ENCODE results near the gene ARHGEF37.

DNA sequence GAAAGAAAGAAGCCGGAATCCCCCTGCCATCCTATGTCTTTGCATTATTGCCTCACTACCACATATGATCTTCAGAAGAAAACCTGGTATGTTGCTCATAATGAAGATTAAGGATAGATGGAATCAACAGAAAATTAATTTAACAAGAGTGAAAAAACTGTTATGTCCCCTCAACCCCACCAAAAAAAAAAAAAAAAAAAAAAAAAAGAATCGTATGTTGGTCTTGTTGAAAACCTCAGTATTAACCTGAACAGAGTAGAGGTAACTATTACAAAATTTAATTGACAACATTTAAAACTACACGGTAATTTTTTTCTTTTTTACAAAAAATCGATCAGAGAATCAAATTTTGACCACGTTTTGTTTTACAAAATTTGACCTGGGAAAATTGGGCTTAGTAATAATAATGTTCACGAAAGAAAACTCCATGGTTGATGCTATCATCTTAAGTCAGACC lies 29.2 kb upstream of the ARHGEF37 start:
- TF ChIP-seq, protein P1, sequence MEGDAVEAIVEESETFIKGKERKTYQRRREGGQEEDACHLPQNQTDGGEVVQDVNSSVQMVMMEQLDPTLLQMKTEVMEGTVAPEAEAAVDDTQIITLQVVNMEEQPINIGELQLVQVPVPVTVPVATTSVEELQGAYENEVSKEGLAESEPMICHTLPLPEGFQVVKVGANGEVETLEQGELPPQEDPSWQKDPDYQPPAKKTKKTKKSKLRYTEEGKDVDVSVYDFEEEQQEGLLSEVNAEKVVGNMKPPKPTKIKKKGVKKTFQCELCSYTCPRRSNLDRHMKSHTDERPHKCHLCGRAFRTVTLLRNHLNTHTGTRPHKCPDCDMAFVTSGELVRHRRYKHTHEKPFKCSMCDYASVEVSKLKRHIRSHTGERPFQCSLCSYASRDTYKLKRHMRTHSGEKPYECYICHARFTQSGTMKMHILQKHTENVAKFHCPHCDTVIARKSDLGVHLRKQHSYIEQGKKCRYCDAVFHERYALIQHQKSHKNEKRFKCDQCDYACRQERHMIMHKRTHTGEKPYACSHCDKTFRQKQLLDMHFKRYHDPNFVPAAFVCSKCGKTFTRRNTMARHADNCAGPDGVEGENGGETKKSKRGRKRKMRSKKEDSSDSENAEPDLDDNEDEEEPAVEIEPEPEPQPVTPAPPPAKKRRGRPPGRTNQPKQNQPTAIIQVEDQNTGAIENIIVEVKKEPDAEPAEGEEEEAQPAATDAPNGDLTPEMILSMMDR (conservative IDR thresholded peaks at IDR 0.05 in 1 of 2, IDR thresholded peaks at IDR 0.05 in 1 of 2; ENCODE audit: low read depth in 1 of 2, low read length in 2 of 2) = no peak
- TF ChIP-seq EZH2 (IDR thresholded peaks at IDR 0.05; ENCODE audit: low read length, missing control alignments) = no peak

Measured in fibroblast of lung (primary cell).